HFF-Myc (cell line): ENCODE results near the gene SEPTIN12.
"Not testable (repeated sequence)": the region's sequence is repeated elsewhere in the genome, so short reads cannot be mapped to it uniquely, and the experiment has no call there.

Experiments
- DNase-seq: peaks from one replicate; pipeline ENCODE4 v3.0.0-alpha.2; 2011; ENCODE audit warnings: low read depth; ENCODE audit errors: extremely low read depth
- H3K4me3 ChIP-seq: replicated peaks from 2 replicates; pipeline ENCODE4 v1.5.1; 2011; ENCODE audit warnings: low read depth, mild to moderate bottlenecking, control low read depth, low read length
- CTCF ChIP-seq: IDR thresholded peaks from 2 replicates; pipeline ENCODE4 v1.5.1; 2012; ENCODE audit warnings: mild to moderate bottlenecking, low read depth, low read length, control low read depth; ENCODE audit errors: missing control alignments

Gene SEPTIN12

GRCh38 chr16:4743226-4743878, 44.8 kb downstream of the SEPTIN12 start:
- H3K4me3 ChIP-seq: no peak overlapping the region
- DNase-seq: no peak
- no peak for TF ChIP-seq CTCF

- DNase-seq, H3K4me3 ChIP-seq: not testable (repeated sequence)
Observed at GRCh38 chr16:4738370-4738769, 49.8 kb downstream of the SEPTIN12 start.

GRCh38 chr16:4737545-4737944, 50.6 kb downstream of the SEPTIN12 start:
- no peak for DNase-seq

GRCh38 chr16:4736546-4736945, 51.6 kb downstream of the SEPTIN12 start:
- no peak for TF ChIP-seq CTCF
- no peak overlapping the region for H3K4me3 ChIP-seq
- no peak for DNase-seq

More at GRCh38 chr16:4737545-4737944, 50.6 kb downstream of the SEPTIN12 start:
- TF ChIP-seq CTCF: no peak
- H3K4me3 ChIP-seq: no peak overlapping the region

GRCh38 chr16:4734730-4735535, 53.2 kb downstream of the SEPTIN12 start:
- H3K4me3 ChIP-seq: peak overlapping the region; percentile 90
- DNase-seq: peak; percentile 21
- TF ChIP-seq CTCF: no peak

GRCh38 chr16:4734063-4734729, 53.9 kb downstream of the SEPTIN12 start, which contains the start of the genes ANKS3 and DNAAF8:
Gene ANKS3, minus strand, starts transcription at chr16:4734271. Its CDS starts 4,122 bp downstream, at chr16:4730149.
Gene DNAAF8, plus strand, starts transcription at chr16:4734537. Its CDS starts 1,978 bp downstream, at chr16:4736515.
- peak; percentile 86 for DNase-seq
- H3K4me3 ChIP-seq: peak within 1 kb of the TSS; percentile 90
- no peak for TF ChIP-seq CTCF

GRCh38 chr16:4733747-4734062, 54.4 kb downstream of the SEPTIN12 start:
- no peak for DNase-seq
- TF ChIP-seq CTCF: no peak
- H3K4me3 ChIP-seq: peak overlapping the region; percentile 90
